Right lobe of liver (tissue), 4 donors: ENCODE data around the gene FMNL2.

Experiments used
- CTCF ChIP-seq, 4 donors: fragments of 200-600 bp in 3 of 4; fragments of 450-650 bp in 1 of 4; IDR thresholded peaks; one replicate each; pipeline versions ENCODE4 v1.5.1 to v1.8.0; 2016 to 2022; ENCODE audit warnings: antibody characterized with exemption in 4 of 4, mild to moderate bottlenecking in 2 of 4
- POLR2A ChIP-seq: fragments of 450-650 bp; IDR thresholded peaks from one replicate; pipeline ENCODE4 v1.6.1; 2017; ENCODE audit warnings: antibody characterized with exemption, mild to moderate bottlenecking
- donor health status: DM: no; HTN: no; CAD: no.
- donor health status: DM: no; HTN: no; CAD: no.
- donor health status: DM: no; HTN: yes; CAD: no.

GRCh38 chr2:152462779-152463178 lies 127.8 kb downstream of the FMNL2 start:
- TF ChIP-seq POLR2A (no peak), CTCF (IDR thresholded peaks at IDR 0.05) (no peak)
